Body of pancreas (tissue), 4 donors: ENCODE results near the gene IL21R. TPM values are rescaled to one million over a fixed set of nuclear protein-coding genes. Genes with fewer than 3 reads are reported as not detected.

Source experiments
- ATAC-seq: fragments of 150-250 bp; one replicate; pipeline ENCODE4 v1.9.1; 2016
- DNase-seq, 4 donors: peaks; one replicate each; pipeline ENCODE4 v3.0.0-alpha.2; 2019
- H3K27ac ChIP-seq, 4 donors: fragments of 200-600 bp; sonication (generic); 1 replicate in 3 of 4; 2 replicates in 1 of 4; pipeline versions ENCODE4 v1.5.1 to v1.6.1; 2016 to 2019; ENCODE audit warnings: mild to moderate bottlenecking in 1 of 4, mixed read lengths in 1 of 4, moderate library complexity in 1 of 4
- H3K27me3 ChIP-seq, 2 donors: fragments of 200-600 bp; sonication (generic); one replicate each; pipeline ENCODE4 v1.6.0; 2016; ENCODE audit warnings: mild to moderate bottlenecking in 1 of 2
- H3K36me3 ChIP-seq, 2 donors: fragments of 200-600 bp; sonication (generic); replicated peaks in 1 of 2; 2 replicates each; pipeline ENCODE4 v1.5.1; 2016; ENCODE audit warnings: low read depth in 2 of 2; ENCODE audit not compliant: insufficient read depth in 1 of 2
- H3K4me1 ChIP-seq: fragments of 200-600 bp; sonication (generic); one replicate; pipeline ENCODE4 v1.6.0; 2016
- H3K4me3 ChIP-seq, 2 donors: fragments of 200-600 bp; sonication (generic); 1 replicate in 1 of 2; 2 replicates in 1 of 2; pipeline ENCODE4 v1.5.1; 2016 to 2019
- H3K9me3 ChIP-seq, 3 donors: fragments of 200-600 bp; sonication (generic); 1 replicate in 2 of 3; 2 replicates in 1 of 3; pipeline ENCODE4 v1.5.1; 2016
- CTCF ChIP-seq, 7 experiments: fragments of 450-650 bp in 4 of 7; fragments of 200-600 bp in 3 of 7; sonication (generic) in 3 of 7; IDR thresholded peaks; one replicate each; pipeline ENCODE4 v1.5.1; 2016 to 2019; ENCODE audit warnings: antibody characterized with exemption in 7 of 7
- POLR2A ChIP-seq, 3 donors: fragments of 450-650 bp; IDR thresholded peaks; one replicate each; pipeline ENCODE4 v1.6.1; 2016; ENCODE audit warnings: antibody characterized with exemption in 3 of 3, mild to moderate bottlenecking in 2 of 3
- WGBS, 2 donors: methylation state at CpG; one replicate each; pipeline ENCODE4 v1.1.5; 2017; 5-methylcytosine and 5-hydroxymethylcytosine counted together
- intact Hi-C: fragments of 100-400 bp; cut with DNase I; formaldehyde crosslinking; loops from one replicate; pipeline ENCODE4 v1.15.1; 2023
- total RNA-seq, 2 donors: library from RNA; depleted of rRNA; stranded (reverse); fragments of >200 nt; gene quantifications; one replicate each; pipeline ENCODE4 v1.1.0, GENCODE V29; 2016

IL21R gene
- total RNA-seq, 2 donors from 2014 or later: 0.26 TPM; not detected in 1

DNA sequence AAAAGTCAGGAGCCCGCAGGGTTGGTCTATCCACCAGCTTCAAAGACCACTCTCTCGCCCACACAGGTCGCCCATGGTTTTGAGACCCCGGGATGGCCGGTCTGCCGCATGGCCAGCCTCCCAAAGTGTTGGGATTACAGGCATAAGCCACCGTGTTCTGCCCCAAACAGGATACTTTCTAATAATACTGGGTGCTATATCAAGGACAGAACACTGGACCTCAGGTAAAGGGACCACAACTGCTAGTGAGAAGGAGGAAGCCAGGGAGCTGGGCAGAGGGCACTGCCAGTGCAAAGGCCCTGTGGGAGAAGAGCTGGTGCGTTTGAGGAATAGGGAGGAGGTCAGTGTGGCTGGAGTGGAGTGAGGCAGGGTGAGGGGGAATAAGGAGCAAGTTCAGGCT lies 34.1 kb downstream of the IL21R start:
- TF ChIP-seq CTCF (IDR thresholded peaks at IDR 0.05) (no peak), POLR2A (IDR thresholded peaks at IDR 0.05) (no peak)
- no peaks in the 10 kb centered on the region for H3K4me1 ChIP-seq
- ATAC-seq (no peak), DNase-seq (no peak)
- no peaks in the 10 kb centered on the region for H3K9me3 ChIP-seq
- intact Hi-C loops: no loop called here
- WGBS, 2 donors: 82 to 89% methylated on average over 8 of the region's 8 CpGs
- H3K4me3 ChIP-seq: no peak overlapping the region
- no peak overlapping the region for H3K27ac ChIP-seq
- no peaks in the 10 kb centered on the region for H3K27me3 ChIP-seq
- no peaks in the 10 kb centered on the region for H3K36me3 ChIP-seq

GRCh38 chr16:27436921-27437650 lies 35.1 kb downstream of the IL21R start:
- Histone ChIP-seq H3K9me3 (no peaks in the 10 kb centered on the region), H3K4me3 (no peak overlapping the region), H3K4me1 (no peaks in the 10 kb centered on the region), H3K36me3 (no peaks in the 10 kb centered on the region), H3K27ac (no peak overlapping the region), H3K27me3 (no peaks in the 10 kb centered on the region)
- TF ChIP-seq POLR2A (IDR thresholded peaks at IDR 0.05): no peak
- no peak for TF ChIP-seq CTCF (IDR thresholded peaks at IDR 0.05)
- WGBS, 2 donors: 61 to 71% methylated on average over 5 to 9 of the region's 9 CpGs
- ATAC-seq (no peak), DNase-seq (no peak)
- intact Hi-C loops: no loop called here

DNA sequence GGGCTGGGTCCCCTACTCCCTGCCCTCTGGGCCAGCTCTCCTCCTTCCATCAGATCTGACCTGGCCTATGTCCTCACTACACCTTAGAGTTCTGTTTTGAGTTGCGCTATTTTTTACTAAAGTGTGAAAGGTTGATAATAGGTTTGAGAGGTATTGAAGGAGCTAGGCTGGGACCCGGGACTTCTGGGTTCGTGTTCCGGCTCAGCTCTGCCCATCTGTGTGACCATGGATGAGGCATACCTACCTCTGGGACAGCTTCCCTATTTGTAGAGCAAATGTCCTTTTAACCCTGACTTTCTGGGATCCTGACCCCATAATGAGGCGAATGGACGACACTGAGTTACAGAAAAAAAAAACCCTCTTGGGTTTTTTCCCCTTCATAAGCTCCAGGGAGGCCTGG lies 36.0 kb downstream of the IL21R start:
- no peaks in the 10 kb centered on the region for H3K9me3 ChIP-seq
- H3K4me1 ChIP-seq: no peaks in the 10 kb centered on the region
- H3K4me3 ChIP-seq: no peak overlapping the region
- H3K27me3 ChIP-seq: no peaks in the 10 kb centered on the region
- ATAC-seq (no peak), DNase-seq (no peak)
- no peaks in the 10 kb centered on the region for H3K36me3 ChIP-seq
- intact Hi-C loops: no loop called here
- H3K27ac ChIP-seq: no peak overlapping the region
- WGBS, 2 donors: 89 to 93% methylated on average over 6 of the region's 6 CpGs
- TF ChIP-seq CTCF (IDR thresholded peaks at IDR 0.05) (no peak), POLR2A (IDR thresholded peaks at IDR 0.05) (no peak)

GRCh38 chr16:27439271-27440018 lies 37.5 kb downstream of the IL21R start:
- 53 to 59% methylated on average over 16 to 18 of the region's 18 CpGs for WGBS, 2 donors
- Histone ChIP-seq H3K4me1 (no peaks in the 10 kb centered on the region), H3K9me3 (peaks cover 0 to 3% (median 0%) of the 10 kb centered on the region in 3 donors), H3K27ac (no peak overlapping the region), H3K27me3 (no peaks in the 10 kb centered on the region), H3K4me3 (no peak overlapping the region), H3K36me3 (no peaks in the 10 kb centered on the region)
- ATAC-seq: no peak
- no peak for DNase-seq
- peak in 1 of 7 experiments; percentile 15 for TF ChIP-seq CTCF (IDR thresholded peaks at IDR 0.05)
- no peak for TF ChIP-seq POLR2A (IDR thresholded peaks at IDR 0.05)
- intact Hi-C loops: no loop called here
